Karpas-422 (cell line): ENCODE results near the gene AGPAT3. TPM values are rescaled to one million over a fixed set of nuclear protein-coding genes. Genes with fewer than 3 reads are reported as not detected.

Source experiments
- DNase-seq: peaks from one replicate; pipeline ENCODE4 v3.0.0-alpha.2; 2015
- H2AFZ ChIP-seq: fragments of 200-600 bp; sonication (generic); 2 replicates; pipeline ENCODE4 v1.6.1; 2014; ENCODE audit warnings: antibody characterized with exemption, low read length, mixed read lengths
- H3K27ac ChIP-seq: fragments of 200-600 bp; sonication (generic); 2 replicates; pipeline ENCODE4 v1.5.1; 2014; ENCODE audit warnings: mild to moderate bottlenecking, low read length, moderate library complexity
- H3K27me3 ChIP-seq: fragments of 200-600 bp; sonication (generic); 2 replicates; pipeline ENCODE4 v1.6.1; 2014; ENCODE audit warnings: low read length, mixed read lengths
- H3K36me3 ChIP-seq: fragments of 200-600 bp; sonication (generic); 2 replicates; pipeline ENCODE4 v1.6.1; 2014; ENCODE audit warnings: low read length, mixed read lengths; ENCODE audit not compliant: insufficient read depth
- H3K4me1 ChIP-seq: fragments of 200-600 bp; sonication (generic); 2 replicates; pipeline ENCODE4 v1.6.1; 2014; ENCODE audit warnings: mild to moderate bottlenecking, low read length, mixed read lengths
- H3K4me2 ChIP-seq: fragments of 200-600 bp; sonication (generic); 2 replicates; pipeline ENCODE4 v1.6.1; 2014; ENCODE audit warnings: low read length, low read depth, mild to moderate bottlenecking; ENCODE audit not compliant: poor library complexity, severe bottlenecking
- H3K4me3 ChIP-seq: fragments of 200-600 bp; sonication (generic); 2 replicates; pipeline ENCODE4 v1.5.1; 2014; ENCODE audit warnings: mild to moderate bottlenecking, antibody characterized with exemption, low read length, mixed read lengths
- H3K79me2 ChIP-seq: fragments of 200-600 bp; sonication (generic); 2 replicates; pipeline ENCODE4 v1.6.1; 2014; ENCODE audit warnings: mild to moderate bottlenecking, low read length, mixed read lengths
- H3K9ac ChIP-seq: fragments of 200-600 bp; sonication (generic); 2 replicates; pipeline ENCODE4 v1.6.0; 2014; ENCODE audit warnings: low read length
- H3K9me2 ChIP-seq: fragments of 200-600 bp; sonication (generic), shearing (Covaris generic); replicated peaks from 2 replicates; pipeline ENCODE4 v1.6.0; 2014; ENCODE audit warnings: mild to moderate bottlenecking, low read length, moderate library complexity; ENCODE audit not compliant: insufficient read depth
- H3K9me3 ChIP-seq: fragments of 300-700, 200-600 bp; sonication (generic); 2 replicates; pipeline ENCODE4 v1.6.1; 2014; ENCODE audit warnings: low read length, mixed read lengths
- H4K20me1 ChIP-seq: fragments of 200-600 bp; sonication (generic); 2 replicates; pipeline ENCODE4 v1.6.1; 2014; ENCODE audit warnings: mild to moderate bottlenecking, antibody characterized with exemption, low read length, low read depth; ENCODE audit not compliant: insufficient read depth
- total RNA-seq: library from RNA; depleted of rRNA; stranded (reverse); fragments of >200 nt; shearing (Covaris generic); gene quantifications from 2 replicates; pipeline ENCODE4 v1.2.3, GENCODE V29; 2014; ENCODE audit warnings: low replicate concordance

AGPAT3 gene
- total RNA-seq, 1 experiment from 2014 or later: 29.0 TPM

- Histone ChIP-seq H3K36me3 (no peaks in the 10 kb centered on the region), H3K4me1 (peaks cover 24% of the 10 kb centered on the region), H3K4me2 (peak overlapping the region; percentile 82), H3K4me3 (no peak overlapping the region; the same call in 1 of the 2 replicates), H3K27ac (no peak overlapping the region), H3K27me3 (no peaks in the 10 kb centered on the region), H3K9ac (peak overlapping the region; percentile 77; the same call in 1 of the 2 replicates), H3K9me3 (no peaks in the 10 kb centered on the region), H3K9me2 (no peaks in the 10 kb centered on the region), H4K20me1 (0 out of 2 replicates have a peak, but pooled peaks cover 5% of the 10 kb centered on the region), H2AFZ (no peak overlapping the region), H3K79me2 (peaks cover 43% of the 10 kb centered on the region)
- DNase-seq: no peak
Measured at GRCh38 chr21:43939443-43940328, 74.7 kb downstream of the AGPAT3 start.

DNA sequence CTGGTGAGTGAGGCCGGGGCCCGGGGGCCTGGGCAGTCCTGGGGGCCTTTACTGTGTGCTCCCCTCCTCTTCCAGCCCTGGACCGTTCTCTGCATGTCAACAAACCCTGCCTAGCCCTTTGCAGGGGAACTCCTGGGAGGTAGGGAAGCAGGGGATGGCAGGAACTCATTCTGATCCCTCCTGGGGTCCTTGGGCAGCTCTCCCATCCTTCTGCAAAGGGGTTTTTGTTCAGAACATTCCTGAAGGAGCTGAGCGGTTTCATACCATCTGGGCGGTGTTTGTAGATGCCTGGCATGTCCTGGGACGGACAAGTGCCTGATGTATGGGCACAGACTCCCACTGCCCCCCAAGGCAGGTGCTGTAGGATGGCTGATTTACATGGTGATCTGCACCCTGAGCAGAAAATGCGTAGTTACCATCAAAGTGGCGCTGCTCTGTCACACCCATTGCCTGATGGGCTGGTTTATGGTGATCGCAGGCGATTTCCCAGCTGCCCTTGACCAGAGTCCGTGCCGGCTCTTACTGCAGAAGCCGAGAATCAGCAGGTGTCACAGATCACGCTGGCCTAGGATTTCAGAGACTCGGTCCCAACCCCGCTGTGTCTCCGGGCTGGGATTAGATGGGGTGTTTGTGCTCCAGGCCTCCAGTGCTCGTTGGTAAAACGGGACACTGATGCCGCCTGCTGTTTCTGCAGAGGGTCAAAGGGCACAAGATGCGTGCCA, 75.5 kb downstream of the AGPAT3 start:
- Histone ChIP-seq H3K27me3 (no peaks in the 10 kb centered on the region), H3K36me3 (no peaks in the 10 kb centered on the region), H3K27ac (no peak overlapping the region), H3K4me3 (no peak overlapping the region), H2AFZ (no peak overlapping the region), H3K9me2 (no peaks in the 10 kb centered on the region), H3K79me2 (peaks cover 45% of the 10 kb centered on the region), H4K20me1 (0 out of 2 replicates have a peak, but pooled peaks cover 5% of the 10 kb centered on the region), H3K9ac (no peak overlapping the region), H3K9me3 (no peaks in the 10 kb centered on the region), H3K4me2 (no peak overlapping the region), H3K4me1 (peaks cover 24% of the 10 kb centered on the region)
- no peak for DNase-seq

DNA sequence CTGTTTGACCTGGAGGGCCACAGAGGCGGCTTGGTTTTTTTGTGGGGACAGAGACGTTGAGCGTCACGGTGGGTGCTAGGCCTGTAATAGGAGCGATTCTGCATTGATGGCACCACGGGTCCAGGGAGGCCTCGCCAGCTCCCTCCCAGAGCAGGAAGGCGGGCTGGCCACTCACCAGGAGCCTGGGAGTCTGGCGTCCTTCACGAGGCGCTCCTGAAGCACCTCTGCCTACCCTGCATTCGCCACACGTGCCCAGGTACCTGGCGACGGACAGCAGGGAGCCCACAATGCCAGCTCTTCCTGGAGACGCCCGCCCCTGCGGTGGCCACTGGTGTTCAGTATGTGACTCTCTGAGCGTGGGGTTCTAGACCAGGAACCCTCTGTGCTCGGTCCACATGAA, 77.2 kb downstream of the AGPAT3 start:
- 0 out of 2 replicates have a peak, but pooled peaks cover 5% of the 10 kb centered on the region for H4K20me1 ChIP-seq
- no peak overlapping the region for H3K27ac ChIP-seq
- H3K79me2 ChIP-seq: peaks cover 47% of the 10 kb centered on the region
- no peak for DNase-seq
- no peak overlapping the region for H3K4me2 ChIP-seq
- no peaks in the 10 kb centered on the region for H3K9me2 ChIP-seq
- H3K4me1 ChIP-seq: peaks cover 21% of the 10 kb centered on the region
- H3K36me3 ChIP-seq: peaks cover 2% of the 10 kb centered on the region; the same call in 1 of the 2 replicates
- H3K9ac ChIP-seq: no peak overlapping the region
- H3K27me3 ChIP-seq: no peaks in the 10 kb centered on the region
- H2AFZ ChIP-seq: no peak overlapping the region
- H3K9me3 ChIP-seq: no peaks in the 10 kb centered on the region; the same call in 1 of the 2 replicates
- H3K4me3 ChIP-seq: no peak overlapping the region

- DNase-seq: no peak
- H4K20me1 ChIP-seq: 0 out of 2 replicates have a peak, but pooled peaks cover 5% of the 10 kb centered on the region
- H3K27ac ChIP-seq: no peak overlapping the region
- no peak overlapping the region for H3K9ac ChIP-seq
- no peaks in the 10 kb centered on the region for H3K9me2 ChIP-seq
- H3K4me2 ChIP-seq: no peak overlapping the region
- H3K4me3 ChIP-seq: no peak overlapping the region
- H3K27me3 ChIP-seq: no peaks in the 10 kb centered on the region
- H2AFZ ChIP-seq: no peak overlapping the region
- no peaks in the 10 kb centered on the region; the same call in 1 of the 2 replicates for H3K9me3 ChIP-seq
- H3K79me2 ChIP-seq: peaks cover 47% of the 10 kb centered on the region
- H3K4me1 ChIP-seq: peaks cover 17% of the 10 kb centered on the region
- peaks cover 5% of the 10 kb centered on the region; the same call in 1 of the 2 replicates for H3K36me3 ChIP-seq
Measured at GRCh38 chr21:43942621-43943020, 77.6 kb downstream of the AGPAT3 start.

DNA sequence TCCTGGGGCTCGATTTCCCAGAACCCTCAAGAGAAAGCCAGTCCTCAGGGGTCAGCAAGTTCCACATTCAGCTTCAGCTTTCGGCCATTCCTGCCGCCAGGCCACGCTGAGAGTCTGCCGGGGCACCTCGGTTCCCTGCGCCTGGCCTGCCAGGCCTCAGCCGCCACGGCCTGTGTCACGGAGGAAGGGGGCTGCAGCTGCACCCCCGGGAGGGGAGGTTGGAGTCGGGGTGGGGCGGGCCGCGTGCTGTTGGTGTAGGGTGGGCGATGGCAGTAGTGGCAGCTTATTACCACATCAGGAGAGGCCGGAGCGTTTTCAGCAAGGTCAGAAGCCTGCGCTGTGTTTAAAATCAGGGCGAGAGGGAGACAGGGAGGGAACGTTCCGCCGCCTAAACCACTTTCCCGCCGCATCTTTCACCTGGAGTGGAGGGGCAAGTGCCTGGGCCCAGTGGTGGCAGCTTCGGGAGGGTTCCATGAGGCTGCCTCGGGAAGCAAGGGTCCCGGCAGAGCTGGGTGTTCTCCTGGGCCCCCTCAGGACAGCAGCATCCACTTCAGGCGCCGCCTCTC, 78.6 kb downstream of the AGPAT3 start:
- DNase-seq: no peak
- Histone ChIP-seq H3K27ac (no peak overlapping the region), H3K9ac (no peak overlapping the region), H3K4me2 (no peak overlapping the region), H3K79me2 (peaks cover 45% of the 10 kb centered on the region), H3K27me3 (no peaks in the 10 kb centered on the region), H3K9me2 (no peaks in the 10 kb centered on the region), H3K36me3 (peaks cover 12% of the 10 kb centered on the region; the same call in 1 of the 2 replicates), H3K9me3 (peaks cover 4% of the 10 kb centered on the region; the same call in 1 of the 2 replicates), H3K4me1 (peaks cover 7% of the 10 kb centered on the region), H4K20me1 (0 out of 2 replicates have a peak, but pooled peaks cover 5% of the 10 kb centered on the region), H3K4me3 (no peak overlapping the region), H2AFZ (no peak overlapping the region)

DNA sequence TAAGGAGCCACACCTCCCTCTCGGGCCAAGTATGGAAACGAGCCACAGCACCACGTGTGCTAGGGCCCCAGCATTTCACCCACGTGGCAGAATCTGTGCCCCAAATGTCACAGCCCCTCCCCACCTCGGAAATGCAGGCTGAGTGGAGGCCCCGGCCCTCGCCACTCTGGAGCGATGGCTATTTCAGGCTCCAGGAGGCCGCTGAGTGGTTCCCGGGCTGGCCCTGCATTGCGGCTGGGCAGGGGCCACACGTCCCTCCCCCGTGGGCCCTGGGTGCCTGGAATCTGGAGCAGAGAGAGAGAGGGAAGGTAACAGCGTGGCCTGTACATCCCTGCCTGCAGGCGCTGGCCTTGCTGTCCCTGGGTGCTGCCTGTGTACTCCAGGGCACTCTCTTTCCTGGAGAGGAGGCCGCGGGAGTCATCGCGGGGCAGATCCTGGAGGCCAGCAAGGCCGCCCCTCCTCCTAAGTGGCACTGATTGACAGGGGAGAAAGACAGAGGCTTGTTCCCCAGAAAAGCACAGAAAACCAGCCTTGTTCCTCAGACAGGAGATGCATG, 79.1 kb downstream of the AGPAT3 start:
- no peak for DNase-seq
- peaks cover 47% of the 10 kb centered on the region for H3K79me2 ChIP-seq

GRCh38 chr21:43944757-43945156, 79.7 kb downstream of the AGPAT3 start:
- peaks cover 11% of the 10 kb centered on the region for H3K9me3 ChIP-seq
- H3K9ac ChIP-seq: no peak overlapping the region
- H3K4me1 ChIP-seq: no peaks in the 10 kb centered on the region
- 0 out of 2 replicates have a peak, but pooled peaks cover under 1% of the 10 kb centered on the region for H4K20me1 ChIP-seq
- peaks cover 45% of the 10 kb centered on the region for H3K79me2 ChIP-seq
- no peak for DNase-seq
- no peaks in the 10 kb centered on the region for H3K9me2 ChIP-seq
- peaks cover 20% of the 10 kb centered on the region; the same call in 1 of the 2 replicates for H3K36me3 ChIP-seq
- H3K27ac ChIP-seq: no peak overlapping the region
- H3K27me3 ChIP-seq: no peaks in the 10 kb centered on the region
- no peak overlapping the region for H3K4me3 ChIP-seq
- H2AFZ ChIP-seq: no peak overlapping the region
- no peak overlapping the region for H3K4me2 ChIP-seq

More for the DNA sequence above, 79.1 kb downstream of the AGPAT3 start:
- Histone ChIP-seq H3K9me2 (no peaks in the 10 kb centered on the region), H4K20me1 (0 out of 2 replicates have a peak, but pooled peaks cover 5% of the 10 kb centered on the region), H3K36me3 (peaks cover 16% of the 10 kb centered on the region; the same call in 1 of the 2 replicates), H3K27me3 (no peaks in the 10 kb centered on the region), H3K4me2 (no peak overlapping the region), H3K4me3 (no peak overlapping the region), H3K9me3 (peaks cover 9% of the 10 kb centered on the region), H2AFZ (no peak overlapping the region), H3K9ac (no peak overlapping the region), H3K27ac (no peak overlapping the region), H3K4me1 (peaks cover 4% of the 10 kb centered on the region)
